ENCODE results near the gene GPR55. TPM values are rescaled to one million over a fixed set of nuclear protein-coding genes. Genes with fewer than 3 reads are reported as not detected.

GPR55 gene
- total RNA-seq, 2 donors from 2014 or later: 2.6 to 7.5 TPM

DNA sequence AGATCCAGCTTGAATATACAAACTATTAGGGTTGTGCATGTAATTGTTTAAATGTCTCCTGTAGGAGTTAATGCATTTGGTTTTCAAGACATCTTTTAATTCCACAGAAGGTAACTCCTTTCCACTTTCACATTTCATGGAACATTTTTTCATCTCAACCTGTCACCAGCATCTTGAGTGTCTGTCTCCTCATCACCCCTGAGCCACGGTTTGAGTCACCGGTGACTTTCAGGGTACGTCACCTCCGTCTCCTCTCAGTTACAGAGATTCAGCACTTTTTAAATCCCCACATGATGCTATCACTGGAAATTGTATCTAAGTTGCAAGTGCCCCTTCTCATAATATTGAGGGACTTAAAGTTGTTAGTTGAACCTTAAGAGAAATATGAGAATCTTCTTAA, 25.3 kb downstream of the GPR55 start:
- peaks cover 6% of the 10 kb centered on the region for H3K27me3 Mint-ChIP-seq (ENCODE audit: insufficient read depth)
- H3K9me3 ChIP-seq (ENCODE audit: control insufficient read depth, low read length): no peaks in the 10 kb centered on the region
- no peak overlapping the region for H3K4me3 ChIP-seq (ENCODE audit: low read length)
- TF ChIP-seq, protein P1, sequence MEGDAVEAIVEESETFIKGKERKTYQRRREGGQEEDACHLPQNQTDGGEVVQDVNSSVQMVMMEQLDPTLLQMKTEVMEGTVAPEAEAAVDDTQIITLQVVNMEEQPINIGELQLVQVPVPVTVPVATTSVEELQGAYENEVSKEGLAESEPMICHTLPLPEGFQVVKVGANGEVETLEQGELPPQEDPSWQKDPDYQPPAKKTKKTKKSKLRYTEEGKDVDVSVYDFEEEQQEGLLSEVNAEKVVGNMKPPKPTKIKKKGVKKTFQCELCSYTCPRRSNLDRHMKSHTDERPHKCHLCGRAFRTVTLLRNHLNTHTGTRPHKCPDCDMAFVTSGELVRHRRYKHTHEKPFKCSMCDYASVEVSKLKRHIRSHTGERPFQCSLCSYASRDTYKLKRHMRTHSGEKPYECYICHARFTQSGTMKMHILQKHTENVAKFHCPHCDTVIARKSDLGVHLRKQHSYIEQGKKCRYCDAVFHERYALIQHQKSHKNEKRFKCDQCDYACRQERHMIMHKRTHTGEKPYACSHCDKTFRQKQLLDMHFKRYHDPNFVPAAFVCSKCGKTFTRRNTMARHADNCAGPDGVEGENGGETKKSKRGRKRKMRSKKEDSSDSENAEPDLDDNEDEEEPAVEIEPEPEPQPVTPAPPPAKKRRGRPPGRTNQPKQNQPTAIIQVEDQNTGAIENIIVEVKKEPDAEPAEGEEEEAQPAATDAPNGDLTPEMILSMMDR (conservative IDR thresholded peaks at IDR 0.05): no peak
- no peaks in the 10 kb centered on the region for H3K36me3 ChIP-seq (ENCODE audit: control insufficient read depth, insufficient read depth, low read length)
- H3K27ac Mint-ChIP-seq: no peak overlapping the region
- peaks cover 6% of the 10 kb centered on the region for H3K4me1 Mint-ChIP-seq
- no peaks in the 10 kb centered on the region for H3K27me3 ChIP-seq (ENCODE audit: control insufficient read depth, insufficient read depth, low read length, poor library complexity, severe bottlenecking)
- no peak overlapping the region for H3K4me3 Mint-ChIP-seq
- DNase-seq: no peak
- H3K9ac ChIP-seq (ENCODE audit: extremely low read depth, low read length, poor library complexity, severe bottlenecking): no peak overlapping the region
- no peaks in the 10 kb centered on the region for H3K9me3 Mint-ChIP-seq
- 92 to 97% methylated on average over 2 to 4 of the region's 4 CpGs for WGBS, 2 experiments (ENCODE audit: insufficient coverage in 1 of 2, insufficient read length in 1 of 2)
- H3K4me1 ChIP-seq (ENCODE audit: control insufficient read depth, insufficient read depth, low read length): peaks cover 4% of the 10 kb centered on the region
- no peak overlapping the region for H3K27ac ChIP-seq (ENCODE audit: low read depth, low read length)
- no peaks in the 10 kb centered on the region for H3K36me3 Mint-ChIP-seq (ENCODE audit: low read depth)

GRCh38 chr2:230899287-230899686, 25.8 kb downstream of the GPR55 start:
- no peak overlapping the region for H3K4me3 Mint-ChIP-seq
- H3K4me1 Mint-ChIP-seq: peaks cover 6% of the 10 kb centered on the region
- DNase-seq: peak; percentile 63
- Histone ChIP-seq H3K36me3 (ENCODE audit: control insufficient read depth, insufficient read depth, low read length) (no peaks in the 10 kb centered on the region), H3K9ac (ENCODE audit: extremely low read depth, low read length, poor library complexity, severe bottlenecking) (no peak overlapping the region), H3K4me3 (ENCODE audit: low read length) (no peak overlapping the region), H3K27me3 (ENCODE audit: control insufficient read depth, insufficient read depth, low read length, poor library complexity, severe bottlenecking) (no peaks in the 10 kb centered on the region), H3K4me1 (ENCODE audit: control insufficient read depth, insufficient read depth, low read length) (peaks cover 4% of the 10 kb centered on the region), H3K9me3 (ENCODE audit: control insufficient read depth, low read length) (no peaks in the 10 kb centered on the region), H3K27ac (ENCODE audit: low read depth, low read length) (peak overlapping the region; percentile 89)
- no peaks in the 10 kb centered on the region for H3K9me3 Mint-ChIP-seq
- no peaks in the 10 kb centered on the region for H3K36me3 Mint-ChIP-seq (ENCODE audit: low read depth)
- WGBS, 2 experiments (ENCODE audit: insufficient coverage in 1 of 2, insufficient read length in 1 of 2): 36 to 40% methylated on average over 1 to 5 of the region's 5 CpGs
- H3K27me3 Mint-ChIP-seq (ENCODE audit: insufficient read depth): peaks cover 6% of the 10 kb centered on the region
- TF ChIP-seq, protein P1 (conservative IDR thresholded peaks at IDR 0.05): no peak
- no peak overlapping the region for H3K27ac Mint-ChIP-seq

- Mint-ChIP-seq H3K27me3 (ENCODE audit: insufficient read depth) (peaks cover 6% of the 10 kb centered on the region), H3K9me3 (no peaks in the 10 kb centered on the region), H3K4me3 (no peak overlapping the region), H3K36me3 (ENCODE audit: low read depth) (no peaks in the 10 kb centered on the region), H3K4me1 (peaks cover 4% of the 10 kb centered on the region), H3K27ac (no peak overlapping the region)
- peak overlapping the region; percentile 89 for H3K27ac ChIP-seq (ENCODE audit: low read depth, low read length)
- WGBS, 2 experiments (ENCODE audit: insufficient coverage in 1 of 2, insufficient read length in 1 of 2): 84% methylated on average over 8 of the region's 8 CpGs; no CpG with 5 or more reads in 1 of the 2 experiments
- H3K9ac ChIP-seq (ENCODE audit: extremely low read depth, low read length, poor library complexity, severe bottlenecking): no peak overlapping the region
- H3K4me3 ChIP-seq (ENCODE audit: low read length): no peak overlapping the region
- peaks cover 4% of the 10 kb centered on the region for H3K4me1 ChIP-seq (ENCODE audit: control insufficient read depth, insufficient read depth, low read length)
- H3K9me3 ChIP-seq (ENCODE audit: control insufficient read depth, low read length): no peaks in the 10 kb centered on the region
- TF ChIP-seq, protein P1 (conservative IDR thresholded peaks at IDR 0.05): no peak
- DNase-seq: peak; percentile 33
- no peaks in the 10 kb centered on the region for H3K36me3 ChIP-seq (ENCODE audit: control insufficient read depth, insufficient read depth, low read length)
- no peaks in the 10 kb centered on the region for H3K27me3 ChIP-seq (ENCODE audit: control insufficient read depth, insufficient read depth, low read length, poor library complexity, severe bottlenecking)
Measured at GRCh38 chr2:230898713-230899091, 26.3 kb downstream of the GPR55 start.

All from endodermal cell (in vitro differentiated cells).